Measurements from ENCODE around the gene SOCS2. TPM values are rescaled to one million over a fixed set of nuclear protein-coding genes. Genes with fewer than 3 reads are reported as not detected.
"Not testable (repeated sequence)": the region's sequence is repeated elsewhere in the genome, so short reads cannot be mapped to it uniquely, and the experiment has no call there.

SOCS2 gene
- total RNA-seq, 2 donors from 2014 or later = 21.4 to 25.5 TPM

- Histone ChIP-seq H3K4me1 (no peaks in the 10 kb centered on the region), H3K4me3 (no peak overlapping the region), H3K27ac (no peak overlapping the region), H3K36me3 (no peaks in the 10 kb centered on the region), H3K27me3 (no peaks in the 10 kb centered on the region), H3K9me3 (no peaks in the 10 kb centered on the region)
- no peak for TF ChIP-seq CTCF (IDR thresholded peaks at IDR 0.05)
- no peak for DNase-seq (ENCODE audit: low spot score)
Measured at GRCh38 chr12:93541578-93542225, 30.8 kb upstream of the SOCS2 start.

GRCh38 chr12:93547778-93548177 lies 24.7 kb upstream of the SOCS2 start:
- TF ChIP-seq CTCF (IDR thresholded peaks at IDR 0.05) = no peak
- H3K4me3 ChIP-seq = no peak overlapping the region
- no peak for DNase-seq (ENCODE audit: low spot score)
- no peak overlapping the region for H3K27ac ChIP-seq
- no peaks in the 10 kb centered on the region for H3K4me1 ChIP-seq
- H3K27me3 ChIP-seq = no peaks in the 10 kb centered on the region
- no peaks in the 10 kb centered on the region for H3K9me3 ChIP-seq
- H3K36me3 ChIP-seq = no peaks in the 10 kb centered on the region

- no peak for TF ChIP-seq CTCF (IDR thresholded peaks at IDR 0.05)
- no peak for DNase-seq (ENCODE audit: low spot score)
- Histone ChIP-seq H3K9me3 (no peaks in the 10 kb centered on the region), H3K4me1 (no peaks in the 10 kb centered on the region), H3K27ac (no peak overlapping the region), H3K36me3 (no peaks in the 10 kb centered on the region), H3K4me3 (no peak overlapping the region), H3K27me3 (no peaks in the 10 kb centered on the region)
Measured at GRCh38 chr12:93549174-93549573, 23.3 kb upstream of the SOCS2 start.

GRCh38 chr12:93550748-93551611 lies 21.5 kb upstream of the SOCS2 start:
- H3K27me3 ChIP-seq = no peaks in the 10 kb centered on the region
- no peak overlapping the region for H3K27ac ChIP-seq
- H3K4me3 ChIP-seq = no peak overlapping the region
- TF ChIP-seq CTCF (IDR thresholded peaks at IDR 0.05) = no peak
- no peaks in the 10 kb centered on the region for H3K4me1 ChIP-seq
- DNase-seq (ENCODE audit: low spot score) = no peak
- no peaks in the 10 kb centered on the region for H3K9me3 ChIP-seq
- no peaks in the 10 kb centered on the region for H3K36me3 ChIP-seq

- Histone ChIP-seq H3K9me3 (peaks cover 0 to 3% of the 10 kb centered on the region in 2 donors), H3K27ac (no peak overlapping the region), H3K4me1 (no peaks in the 10 kb centered on the region), H3K36me3 (no peaks in the 10 kb centered on the region), H3K27me3 (no peaks in the 10 kb centered on the region), H3K4me3 (no peak overlapping the region)
- no peak for TF ChIP-seq CTCF (IDR thresholded peaks at IDR 0.05)
- DNase-seq (ENCODE audit: low spot score) = no peak
Measured at GRCh38 chr12:93552427-93552826, 20.0 kb upstream of the SOCS2 start.

GRCh38 chr12:93557879-93558278 lies 14.6 kb upstream of the SOCS2 start:
- H3K4me1 ChIP-seq; H3K36me3 ChIP-seq; H3K4me3 ChIP-seq; DNase-seq (ENCODE audit: low spot score); H3K27ac ChIP-seq; H3K27me3 ChIP-seq: not testable (repeated sequence)
- H3K9me3 ChIP-seq = peaks cover 7 to 23% of the 10 kb centered on the region in 2 donors

- H3K9me3 ChIP-seq = peaks cover 7 to 23% of the 10 kb centered on the region in 2 donors
- H3K36me3 ChIP-seq; DNase-seq (ENCODE audit: low spot score); H3K27ac ChIP-seq; H3K4me1 ChIP-seq; H3K27me3 ChIP-seq; H3K4me3 ChIP-seq: not testable (repeated sequence)
Measured at GRCh38 chr12:93558685-93559084, 13.8 kb upstream of the SOCS2 start.

All from right atrium auricular region (tissue), 2 donors.